ENCODE measurements around the gene SCAF8. TPM values are rescaled to one million over a fixed set of nuclear protein-coding genes. Genes with fewer than 3 reads are reported as not detected.

Gene SCAF8
- total and polyA plus RNA-seq, 9 of the 15 experiments (the other 6 are each of a cell fraction or from before 2014, with no cell fraction given) = 10.5 to 46.6 (median 23.2) TPM

- ChIA-PET POLR2A (no interaction called here), CTCF (ENCODE audit: low intra/inter-chr PET ratio) (no interaction called here)
- Histone ChIP-seq H2AFZ (ENCODE audit: low read depth, low read length) (no peak overlapping the region), H3K79me2 (ENCODE audit: control insufficient read depth, insufficient read depth, low read length) (no peaks in the 10 kb centered on the region; the same call in 2 of the 3 replicates), H3K9ac (ENCODE audit: insufficient read depth in 1 of 2, low read depth in 2 of 2, low read length in 2 of 2) (no peak overlapping the region), H3K4me1 (replicated peaks in 1 of 2; ENCODE audit: control insufficient read depth in 2 of 2, insufficient read depth in 2 of 2, low read length in 2 of 2) (no peaks in the 10 kb centered on the region), H3K36me3 (ENCODE audit: control insufficient read depth, insufficient read depth, low read length) (peaks cover 94% of the 10 kb centered on the region), H3K9me3 (replicated peaks; ENCODE audit: control insufficient read depth, insufficient read depth, low read depth, low read length) (no peaks in the 10 kb centered on the region), H3K4me2 (ENCODE audit: insufficient read depth, low read length) (no peak overlapping the region), H3K27me3 (ENCODE audit: control insufficient read depth in 2 of 2, insufficient read depth in 2 of 2, low read length in 2 of 2) (no peaks in the 10 kb centered on the region), H4K20me1 (replicated peaks; ENCODE audit: control insufficient read depth, insufficient read depth, low read length) (no peaks in the 10 kb centered on the region), H3K9me1 (ENCODE audit: control insufficient read depth, insufficient read depth, low read length) (no peaks in the 10 kb centered on the region), H3K27ac (ENCODE audit: extremely low read depth, low read depth, low read length) (no peak overlapping the region), H3K4me3 (no peak overlapping the region)
- no peak for FAIRE-seq
- ATAC-seq = no peak
- WGBS (ENCODE audit: insufficient coverage, low coverage, missing lambda C conversion rate) = 86% methylated on average over 1 of the region's 1 CpG
- no peak for DNase-seq (ENCODE audit: extremely low read depth in 1 of 4, low spot score in 3 of 4)
- intact Hi-C loops (cut with micrococcal nuclease) (no loop called here), in situ Hi-C loops (cut with MboI) (loop anchor here (25.0 kb wide), 1 partner anchor 659 kb away; no protein-coding TSS in a partner anchor)
- no TSS peak for BruUV-seq (replicated peaks)
- no peak for TF ChIP-seq ZNF717 (CRISPR knock-in tag; IDR thresholded peaks at IDR 0.05)
- no peak for TF ChIP-seq HSF4 (CRISPR knock-in tag; IDR thresholded peaks at IDR 0.05; ENCODE audit: borderline replicate concordance)
- TF ChIP-seq ETS1 (conservative IDR thresholded peaks at IDR 0.05; ENCODE audit: control insufficient read depth, low read depth, low read length) = no peak
- TF ChIP-seq KLF13 (tag; IDR thresholded peaks at IDR 0.05; ENCODE audit: borderline replicate concordance, low read depth) = no peak
- TF ChIP-seq RAD21 (CRISPR knock-in tag; conservative IDR thresholded peaks at IDR 0.05 in 1 of 2, IDR thresholded peaks at IDR 0.05 in 1 of 2) = no peak
- TF ChIP-seq FOSL1 (tag; conservative IDR thresholded peaks at IDR 0.05) = 0 out of 2 replicates have a peak, but pooled peaks have one; percentile 13
- peak; percentile 97 for TF ChIP-seq ZBTB40 (IDR thresholded peaks at IDR 0.05)
- TF ChIP-seq ZBTB40 (CRISPR knock-in tag; IDR thresholded peaks at IDR 0.05) = peak; percentile 90
- TF ChIP-seq GTF2E2 (tag; IDR thresholded peaks at IDR 0.05) = no peak
- no peak for TF ChIP-seq DPF2 (IDR thresholded peaks at IDR 0.05)
- TF ChIP-seq ZNF384 (IDR thresholded peaks at IDR 0.05; ENCODE audit: low read depth, low read length) = peak; percentile 63; the same call in 1 of the 2 replicates
- no peak for TF ChIP-seq ATF2 (CRISPR knock-in tag; IDR thresholded peaks at IDR 0.05)
Observed at GRCh38 chr6:154821099-154821498, 87.9 kb downstream of the SCAF8 start.

All from K562 (cell line).